Hepatocyte (in vitro differentiated cells): ENCODE data around the gene CDK15. TPM values are rescaled to one million over a fixed set of nuclear protein-coding genes. Genes with fewer than 3 reads are reported as not detected.

ENCODE experiments used
- DNase-seq: peaks from one replicate; pipeline ENCODE4 v3.0.0-alpha.2; 2016; ENCODE audit warnings: low spot score
- H2AFZ ChIP-seq: fragments of 200-600 bp; sonication (generic); 2 replicates; pipeline ENCODE4 v1.6.0; 2016; ENCODE audit warnings: antibody characterized with exemption, mild to moderate bottlenecking
- H3K27ac ChIP-seq: fragments of 200-600 bp; sonication (generic); 2 replicates; pipeline ENCODE4 v1.5.1; 2016; ENCODE audit warnings: mild to moderate bottlenecking
- H3K27me3 ChIP-seq: fragments of 200-600 bp; sonication (generic); 2 replicates; pipeline ENCODE4 v1.6.1; 2016
- H3K36me3 ChIP-seq: fragments of 200-600 bp; sonication (generic); replicated peaks from 2 replicates; pipeline ENCODE4 v1.5.1; 2016; ENCODE audit warnings: low read depth; ENCODE audit not compliant: insufficient read depth
- H3K4me1 ChIP-seq: fragments of 200-600 bp; sonication (generic); 2 replicates; pipeline ENCODE4 v1.5.1; 2016; ENCODE audit warnings: mild to moderate bottlenecking, moderate library complexity; ENCODE audit not compliant: insufficient read depth
- H3K4me2 ChIP-seq: fragments of 200-600 bp; sonication (generic); 2 replicates; pipeline ENCODE4 v1.6.0; 2016
- H3K4me3 ChIP-seq: fragments of 200-600 bp; sonication (generic); 2 replicates; pipeline ENCODE4 v1.5.1; 2016; ENCODE audit warnings: mild to moderate bottlenecking
- H3K79me2 ChIP-seq: fragments of 200-600 bp; sonication (generic); 2 replicates; pipeline ENCODE4 v1.6.0; 2017; ENCODE audit warnings: mild to moderate bottlenecking
- H3K9me2 ChIP-seq: fragments of 200-600 bp; sonication (generic); replicated peaks from 2 replicates; pipeline ENCODE4 v1.6.0; 2017; ENCODE audit warnings: mild to moderate bottlenecking; ENCODE audit not compliant: insufficient read depth
- H3K9me3 ChIP-seq: fragments of 200-600 bp; sonication (generic); 2 replicates; pipeline ENCODE4 v1.5.1; 2016; ENCODE audit warnings: low read depth, mild to moderate bottlenecking
- H4K20me1 ChIP-seq: fragments of 200-600 bp; sonication (generic); 2 replicates; pipeline ENCODE4 v1.6.0; 2016; ENCODE audit warnings: mild to moderate bottlenecking; ENCODE audit not compliant: insufficient read depth, poor library complexity, severe bottlenecking
- CTCF ChIP-seq: fragments of 200-600 bp; sonication (generic); IDR thresholded peaks from 2 replicates; pipeline ENCODE4 v1.5.1; 2016; ENCODE audit warnings: antibody characterized with exemption, mild to moderate bottlenecking; ENCODE audit not compliant: poor library complexity
- EZH2 ChIP-seq: fragments of 200-600 bp; sonication (generic); IDR thresholded peaks from 2 replicates; pipeline ENCODE4 v1.6.1; 2016; ENCODE audit warnings: antibody characterized with exemption, mild to moderate bottlenecking, borderline replicate concordance
- EZH2phosphoT487 ChIP-seq: fragments of 200-600 bp; sonication (generic); IDR thresholded peaks from one replicate; pipeline ENCODE4 v1.6.1; 2018; ENCODE audit warnings: antibody characterized with exemption, mild to moderate bottlenecking, low read depth, moderate library complexity; ENCODE audit not compliant: unreplicated experiment, severe bottlenecking
- WGBS: methylation state at CpG from one replicate; pipeline ENCODE4 v1.1.6; 2016; ENCODE audit warnings: low lambda C conversion rate; ENCODE audit errors: missing lambda C conversion rate; 5-methylcytosine and 5-hydroxymethylcytosine counted together
- polyA plus RNA-seq: library from polyadenylated mRNA; unstranded; fragments of >200 nt; fragmentation: Nextera tagmentation; extraction: Ambion mirVana; gene quantifications from 2 replicates; pipeline ENCODE4 v1.2.1, GENCODE V29; 2016
- total RNA-seq: library from RNA; depleted of rRNA; stranded (reverse); fragments of >200 nt; gene quantifications from 2 replicates; pipeline ENCODE4 v1.2.3, GENCODE V29; 2014

Gene CDK15
- total and polyA plus RNA-seq, 2 experiments from 2014 or later = 0.17 to 4.0 TPM

DNA sequence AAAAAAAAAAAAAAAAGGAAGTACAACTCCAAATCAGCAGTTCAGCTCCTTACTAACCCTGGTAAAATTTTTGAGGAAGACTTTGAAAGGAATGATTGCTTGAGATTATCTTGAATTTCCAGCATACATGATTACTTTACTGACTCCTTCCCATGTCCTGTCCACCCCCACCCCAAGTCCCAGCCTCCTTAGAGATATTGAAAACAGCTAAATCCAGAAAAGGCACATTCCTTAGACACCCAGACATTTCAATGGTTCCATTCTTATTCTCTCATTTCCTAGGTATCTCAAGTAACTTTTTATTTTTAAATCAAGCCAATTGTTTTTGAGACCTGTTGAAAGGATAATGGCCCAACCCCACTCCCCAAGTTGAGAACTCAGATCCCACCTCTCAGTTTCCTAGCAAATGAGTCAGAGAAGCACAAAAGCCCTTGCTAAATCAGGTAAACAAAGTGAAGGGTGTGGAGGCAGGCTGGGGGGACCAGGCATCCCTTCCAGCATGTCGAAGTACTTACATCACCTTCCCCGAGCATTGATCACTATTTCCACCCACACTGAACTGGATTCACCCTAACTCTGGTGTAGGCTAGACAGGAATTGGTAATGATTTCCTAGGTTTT, 131.9 kb downstream of the CDK15 start:
- H3K27ac ChIP-seq = peak overlapping the region; percentile 95
- no peaks in the 10 kb centered on the region for H3K79me2 ChIP-seq
- no peaks in the 10 kb centered on the region for H3K27me3 ChIP-seq
- no peak overlapping the region for H2AFZ ChIP-seq
- peak overlapping the region; percentile 1 for H3K4me2 ChIP-seq
- DNase-seq = peak; percentile 28
- 41% methylated on average over 2 of the region's 2 CpGs for WGBS
- H3K4me1 ChIP-seq = peaks cover 25% of the 10 kb centered on the region
- H4K20me1 ChIP-seq = no peaks in the 10 kb centered on the region
- H3K36me3 ChIP-seq = no peaks in the 10 kb centered on the region
- H3K4me3 ChIP-seq = no peak overlapping the region
- TF ChIP-seq EZH2 = no peak
- TF ChIP-seq CTCF = no peak
- TF ChIP-seq EZH2phosphoT487 = no peak
- no peaks in the 10 kb centered on the region for H3K9me3 ChIP-seq
- H3K9me2 ChIP-seq = no peaks in the 10 kb centered on the region

DNA sequence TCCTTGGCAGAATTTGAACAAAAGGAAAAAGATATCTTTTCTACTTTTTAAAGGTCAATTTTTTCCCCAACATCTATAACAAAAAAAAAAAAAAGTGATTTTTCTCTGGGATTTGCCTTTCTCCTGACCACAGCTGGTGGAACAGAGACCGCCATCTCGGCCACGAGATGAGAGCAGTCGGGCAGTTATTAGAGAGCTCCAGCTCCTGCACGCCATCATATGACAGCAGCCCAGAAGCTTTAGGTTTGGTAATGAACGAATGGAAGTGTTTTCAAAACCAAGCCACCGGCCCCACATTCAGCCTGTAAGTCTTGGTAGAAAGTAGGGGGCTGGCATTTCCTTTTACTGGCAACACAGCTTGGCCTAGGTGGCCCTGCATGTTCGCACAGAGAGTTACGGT, 132.4 kb downstream of the CDK15 start:
- H3K4me1 ChIP-seq = peaks cover 25% of the 10 kb centered on the region
- no peaks in the 10 kb centered on the region for H3K36me3 ChIP-seq
- H3K4me3 ChIP-seq = no peak overlapping the region
- no peaks in the 10 kb centered on the region for H3K9me2 ChIP-seq
- 90% methylated on average over 9 of the region's 9 CpGs for whole genome bisulfite sequencing
- no peaks in the 10 kb centered on the region for H3K9me3 ChIP-seq
- peak overlapping the region; percentile 95 for H3K27ac ChIP-seq
- no peak for DNase-seq
- H2AFZ ChIP-seq = no peak overlapping the region
- H3K4me2 ChIP-seq = peak overlapping the region; percentile 1
- TF ChIP-seq CTCF (no peak), EZH2phosphoT487 (no peak), EZH2 (no peak)
- H3K79me2 ChIP-seq = no peaks in the 10 kb centered on the region
- no peaks in the 10 kb centered on the region for H3K27me3 ChIP-seq
- no peaks in the 10 kb centered on the region for H4K20me1 ChIP-seq

GRCh38 chr2:201939453-201939941, 133.2 kb downstream of the CDK15 start:
- TF ChIP-seq CTCF = no peak
- no peak overlapping the region for H3K27ac ChIP-seq
- H3K4me1 ChIP-seq = peaks cover 25% of the 10 kb centered on the region
- H3K9me3 ChIP-seq = no peaks in the 10 kb centered on the region
- H4K20me1 ChIP-seq = no peaks in the 10 kb centered on the region
- H3K79me2 ChIP-seq = no peaks in the 10 kb centered on the region
- H3K9me2 ChIP-seq = no peaks in the 10 kb centered on the region
- no peak overlapping the region for H3K4me3 ChIP-seq
- no peaks in the 10 kb centered on the region for H3K27me3 ChIP-seq
- whole genome bisulfite sequencing = 78% methylated on average over 9 of the region's 9 CpGs
- H3K36me3 ChIP-seq = no peaks in the 10 kb centered on the region
- no peak overlapping the region for H2AFZ ChIP-seq
- no peak overlapping the region for H3K4me2 ChIP-seq
- DNase-seq = no peak

GRCh38 chr2:201942531-201942930, 136.2 kb downstream of the CDK15 start:
- H3K9me3 ChIP-seq = no peaks in the 10 kb centered on the region
- no peak overlapping the region for H3K27ac ChIP-seq
- DNase-seq = no peak
- H2AFZ ChIP-seq = no peak overlapping the region
- no peak overlapping the region for H3K4me3 ChIP-seq
- no peaks in the 10 kb centered on the region for H4K20me1 ChIP-seq
- H3K4me2 ChIP-seq = no peak overlapping the region
- H3K27me3 ChIP-seq = no peaks in the 10 kb centered on the region
- no peaks in the 10 kb centered on the region for H3K79me2 ChIP-seq
- no peaks in the 10 kb centered on the region for H3K9me2 ChIP-seq
- 88% methylated on average over 5 of the region's 5 CpGs for WGBS
- no peaks in the 10 kb centered on the region for H3K36me3 ChIP-seq
- peaks cover 12% of the 10 kb centered on the region for H3K4me1 ChIP-seq
- TF ChIP-seq EZH2 (no peak), EZH2phosphoT487 (no peak), CTCF (no peak)
